C4-2B (cell line): ENCODE measurements around the gene DNAH6.
"Not testable (repeated sequence)": the region's sequence is repeated elsewhere in the genome, so short reads cannot be mapped to it uniquely, and the experiment has no call there.

Experiments used
- CTCF ChIP-seq: fragments of 450-650 bp; conservative IDR thresholded peaks from 2 replicates; pipeline ENCODE4 v1.5.1; 2017; ENCODE audit warnings: mild to moderate bottlenecking
- ZFX ChIP-seq: fragments of 450-650 bp; IDR thresholded peaks from 2 replicates; pipeline ENCODE4 v1.6.1; 2017

- TF ChIP-seq CTCF, ZFX: not testable (repeated sequence)
Observed at GRCh38 chr2:84773562-84773961, 257.3 kb downstream of the DNAH6 start.
